D721Med (cell line): ENCODE results near the gene MAP4K5.
A peak's percentile ranks its signal among the peaks of the same experiment; 100 is the strongest.

Experiments used
- DNase-seq: peaks from one replicate; pipeline ENCODE4 v3.0.0; 2011; ENCODE audit warnings: low spot score; ENCODE audit not compliant: insufficient read length
- FAIRE-seq: peaks from 2 replicates; lab custom pipeline; 2011; peaks lifted over from hg19 to GRCh38; lab: Jason Lieb, UNC
- CTCF ChIP-seq: IDR thresholded peaks from 2 replicates; pipeline ENCODE4 v1.5.1; 2012; ENCODE audit warnings: mild to moderate bottlenecking, control low read depth; ENCODE audit not compliant: insufficient read depth; ENCODE audit errors: missing control alignments

MAP4K5 gene

GRCh38 chr14:50532502-50533240, at the start of gene MAP4K5:
MAP4K5 (minus strand) TSS chr14:50532569; CDS start chr14:50532049, 520 bp downstream.
- no peak for FAIRE-seq
- DNase-seq = peak; percentile 72
- peak; percentile 81 for TF ChIP-seq CTCF

DNA sequence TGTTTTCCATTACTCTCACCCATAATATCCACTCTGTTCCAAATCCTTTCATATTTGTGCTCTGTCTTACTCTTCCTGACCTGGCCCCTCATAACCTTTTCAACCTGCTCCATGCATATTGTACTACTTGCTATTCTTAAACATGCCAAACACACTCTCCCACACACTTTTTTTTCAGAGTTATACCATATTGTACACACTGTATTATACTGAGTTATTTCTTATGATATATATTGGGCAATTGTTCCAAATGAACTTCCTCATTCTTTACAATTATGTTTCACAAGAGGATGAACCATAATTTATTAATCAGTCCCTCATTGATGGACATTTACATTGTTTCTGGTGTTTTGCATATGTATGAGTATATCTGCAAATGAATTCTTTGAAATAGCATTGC, 46.1 kb upstream of the MAP4K5 start:
- DNase-seq (no peak), FAIRE-seq (peak; percentile 21)
- no peak for TF ChIP-seq CTCF

DNA sequence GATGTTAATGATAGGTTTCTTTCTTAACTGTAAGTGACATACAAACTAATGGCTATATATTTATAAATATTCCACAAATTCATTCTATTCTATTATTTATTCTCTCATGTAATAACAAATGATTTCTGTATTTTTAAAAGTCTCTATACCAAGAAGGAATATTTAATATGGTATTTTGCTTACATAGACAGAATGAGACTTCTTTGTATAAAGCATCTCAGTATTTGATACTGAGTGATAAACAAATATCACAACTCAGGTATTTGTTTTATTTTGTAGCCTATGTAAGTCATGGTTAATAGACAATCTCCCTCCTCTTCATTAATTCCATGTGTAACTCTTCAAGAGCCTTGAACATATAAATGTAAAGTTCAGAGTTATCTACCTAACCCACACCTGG, 45.6 kb upstream of the MAP4K5 start:
- DNase-seq (no peak), FAIRE-seq (peak; percentile 32)
- no peak for TF ChIP-seq CTCF

DNA sequence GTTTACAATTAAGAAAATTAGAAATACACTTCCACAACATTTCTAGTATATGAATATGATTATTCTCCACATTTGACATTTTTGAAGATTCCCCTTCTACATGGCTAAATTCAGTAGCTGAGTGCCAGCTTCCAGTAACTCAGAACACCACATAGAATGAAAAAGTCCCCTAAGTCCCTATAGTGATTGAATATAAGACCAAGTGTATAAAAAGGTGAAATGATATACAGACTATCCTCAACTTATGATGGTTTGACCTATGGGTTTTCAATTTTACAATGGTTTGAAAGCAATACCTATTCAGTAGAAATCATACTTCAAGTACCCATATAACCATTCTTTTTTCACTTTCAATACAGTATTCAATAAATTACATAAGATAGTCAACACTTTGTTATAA, 43.4 kb upstream of the MAP4K5 start:
- DNase-seq (no peak), FAIRE-seq (no peak)
- TF ChIP-seq CTCF = no peak

DNA sequence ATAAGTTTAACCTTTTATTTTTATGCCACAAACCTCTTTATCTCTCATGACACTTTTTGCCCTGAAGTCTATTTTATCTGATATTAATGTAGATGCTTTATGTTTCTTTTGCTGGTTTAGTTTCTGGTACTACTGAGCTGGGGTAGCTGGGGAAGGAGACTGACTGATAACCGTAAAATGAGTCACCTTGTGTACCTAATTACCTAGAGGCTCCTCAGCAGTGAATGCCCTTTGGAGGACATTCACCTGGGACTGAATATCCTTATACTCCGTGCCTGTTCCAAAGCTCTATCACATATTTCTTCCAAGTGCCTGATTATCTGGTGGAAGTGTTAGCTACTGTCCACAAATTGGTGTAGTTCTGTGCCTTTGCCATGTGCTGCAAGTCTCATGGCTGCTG, 41.5 kb upstream of the MAP4K5 start:
- FAIRE-seq = no peak
- TF ChIP-seq CTCF = no peak
- DNase-seq = no peak

DNA sequence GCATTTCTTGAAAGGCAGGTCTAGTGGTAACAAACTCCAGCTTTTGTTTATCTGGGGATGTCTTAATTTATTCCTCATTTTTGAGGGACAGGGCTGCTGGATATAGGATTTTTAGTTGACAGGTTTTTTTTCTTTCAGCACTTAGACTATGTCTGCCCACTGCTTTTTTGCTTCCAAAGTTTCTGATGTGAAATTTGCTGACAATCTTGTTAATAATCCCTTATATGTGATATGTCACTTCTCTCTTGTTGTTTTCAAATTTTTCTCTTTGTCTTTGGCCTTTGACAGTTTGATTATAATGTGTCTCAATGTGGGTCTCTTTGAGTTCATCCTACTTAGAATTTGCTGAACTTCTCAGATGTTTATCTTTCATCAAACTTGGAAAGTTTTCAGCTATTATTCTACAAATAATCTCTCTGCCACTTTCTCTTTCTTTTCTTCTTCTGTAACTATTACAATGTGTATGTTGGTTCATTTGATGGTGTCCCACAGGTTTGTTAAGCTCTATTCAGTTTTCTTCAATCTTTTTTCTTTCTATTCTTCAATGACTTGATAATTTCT, 37.4 kb upstream of the MAP4K5 start:
- FAIRE-seq (no peak), DNase-seq (no peak)
- TF ChIP-seq CTCF = no peak

GRCh38 chr14:50562841-50563240, 30.5 kb upstream of the MAP4K5 start:
- no peak for DNase-seq
- FAIRE-seq = no peak
- no peak for TF ChIP-seq CTCF
